MM.1S (cell line): ENCODE measurements around the gene PTPN1.

Experiments used
- EZH2 ChIP-seq: fragments of 300-600 bp; sonication (generic); optimal IDR thresholded peaks from 2 replicates; pipeline ENCODE3; 2017; ENCODE audit warnings: low read depth, mild to moderate bottlenecking, antibody characterized with exemption, low read length, mixed read lengths
- EZH2phosphoT487 ChIP-seq: fragments of 300-600 bp; sonication (generic); IDR thresholded peaks from 2 replicates; pipeline ENCODE4 v1.6.1; 2018; ENCODE audit warnings: antibody characterized with exemption, low read length
- TF ChIP-seq, protein P1 (sequence below): fragments of 300-600 bp; sonication (generic); IDR thresholded peaks from 2 replicates; pipeline ENCODE4 v1.5.1; 2016; ENCODE audit warnings: antibody characterized with exemption, low read length, mixed read lengths

- TF ChIP-seq, protein P1, sequence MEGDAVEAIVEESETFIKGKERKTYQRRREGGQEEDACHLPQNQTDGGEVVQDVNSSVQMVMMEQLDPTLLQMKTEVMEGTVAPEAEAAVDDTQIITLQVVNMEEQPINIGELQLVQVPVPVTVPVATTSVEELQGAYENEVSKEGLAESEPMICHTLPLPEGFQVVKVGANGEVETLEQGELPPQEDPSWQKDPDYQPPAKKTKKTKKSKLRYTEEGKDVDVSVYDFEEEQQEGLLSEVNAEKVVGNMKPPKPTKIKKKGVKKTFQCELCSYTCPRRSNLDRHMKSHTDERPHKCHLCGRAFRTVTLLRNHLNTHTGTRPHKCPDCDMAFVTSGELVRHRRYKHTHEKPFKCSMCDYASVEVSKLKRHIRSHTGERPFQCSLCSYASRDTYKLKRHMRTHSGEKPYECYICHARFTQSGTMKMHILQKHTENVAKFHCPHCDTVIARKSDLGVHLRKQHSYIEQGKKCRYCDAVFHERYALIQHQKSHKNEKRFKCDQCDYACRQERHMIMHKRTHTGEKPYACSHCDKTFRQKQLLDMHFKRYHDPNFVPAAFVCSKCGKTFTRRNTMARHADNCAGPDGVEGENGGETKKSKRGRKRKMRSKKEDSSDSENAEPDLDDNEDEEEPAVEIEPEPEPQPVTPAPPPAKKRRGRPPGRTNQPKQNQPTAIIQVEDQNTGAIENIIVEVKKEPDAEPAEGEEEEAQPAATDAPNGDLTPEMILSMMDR: no peak
- no peak for TF ChIP-seq EZH2phosphoT487
- TF ChIP-seq EZH2: no peak
Measured at GRCh38 chr20:50563133-50563944, 53.2 kb downstream of the PTPN1 start.
